Suprapubic skin (tissue), 4 donors: ENCODE results near the gene TGFBR3. TPM values are rescaled to one million over a fixed set of nuclear protein-coding genes. Genes with fewer than 3 reads are reported as not detected.

ENCODE experiments used
- DNase-seq, 2 donors: peaks; one replicate each; pipeline ENCODE4 v3.0.0-alpha.2; 2019; ENCODE audit warnings: low spot score in 2 of 2
- H3K27ac ChIP-seq: fragments of 200-600 bp; sonication (generic); one replicate; pipeline ENCODE4 v1.5.1; 2019
- H3K27me3 ChIP-seq: fragments of 200-600 bp; sonication (generic); one replicate; pipeline ENCODE4 v1.5.1; 2019
- H3K36me3 ChIP-seq: fragments of 200-600 bp; sonication (generic); one replicate; pipeline ENCODE4 v1.5.1; 2019
- H3K4me1 ChIP-seq: fragments of 200-600 bp; sonication (generic); one replicate; pipeline ENCODE4 v1.5.1; 2019
- H3K4me3 ChIP-seq: fragments of 200-600 bp; sonication (generic); one replicate; pipeline ENCODE4 v1.5.1; 2019; ENCODE audit warnings: mild to moderate bottlenecking
- H3K9me3 ChIP-seq: fragments of 200-600 bp; sonication (generic); one replicate; pipeline ENCODE4 v1.5.1; 2019
- CTCF ChIP-seq, 2 donors: fragments of 200-600 bp in 1 of 2; fragments of 450-650 bp in 1 of 2; sonication (generic) in 1 of 2; IDR thresholded peaks; one replicate each; pipeline ENCODE4 v1.5.1; 2016 to 2019; ENCODE audit warnings: antibody characterized with exemption in 2 of 2, mild to moderate bottlenecking in 1 of 2, moderate library complexity in 1 of 2
- EP300 ChIP-seq: sonication (generic); formaldehyde crosslinking; IDR thresholded peaks from one replicate; pipeline ENCODE4 v1.6.1; 2017; ENCODE audit warnings: antibody characterized with exemption
- POLR2A ChIP-seq, 2 donors: fragments of 450-650 bp; IDR thresholded peaks; one replicate each; pipeline ENCODE4 v1.6.1; 2017; ENCODE audit warnings: antibody characterized with exemption in 2 of 2, mild to moderate bottlenecking in 2 of 2, moderate library complexity in 2 of 2
- POLR2AphosphoS5 ChIP-seq, 3 donors: sonication (generic); formaldehyde crosslinking; IDR thresholded peaks; one replicate each; pipeline ENCODE4 v1.6.1; 2017; ENCODE audit warnings: antibody characterized with exemption in 3 of 3
- WGBS: methylation state at CpG from one replicate; pipeline ENCODE4 v1.1.5; 2018; 5-methylcytosine and 5-hydroxymethylcytosine counted together
- total RNA-seq, 4 donors: library from RNA; depleted of rRNA; stranded (reverse); fragments of >200 nt; gene quantifications; one replicate each; pipeline ENCODE4 v1.1.0, GENCODE V29; 2016

The TGFBR3 gene
- total RNA-seq, 4 donors from 2014 or later = 91.3 to 131 (median 114) TPM

DNA sequence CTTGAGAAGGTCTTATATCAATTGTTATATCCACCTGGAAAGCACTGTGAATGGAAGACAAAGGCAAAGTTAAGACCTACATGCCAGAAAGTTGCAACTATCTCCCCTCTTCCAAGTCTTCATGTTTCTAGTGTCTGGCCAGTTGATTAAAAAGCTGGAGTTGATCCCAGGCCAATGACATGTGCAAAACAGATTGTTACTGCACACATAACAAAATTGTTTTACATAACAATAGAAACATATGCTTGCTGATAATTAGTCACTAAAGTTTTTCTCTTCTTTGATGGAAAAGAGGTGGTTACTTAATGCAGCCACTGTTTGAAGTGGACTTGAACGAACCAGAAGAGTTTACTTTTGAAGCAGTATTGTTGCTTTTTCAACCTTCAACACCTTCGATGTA is 158.2 kb downstream of the TGFBR3 start:
- DNase-seq = no peak
- H3K4me3 ChIP-seq = no peak overlapping the region
- H3K27me3 ChIP-seq = no peaks in the 10 kb centered on the region
- H3K36me3 ChIP-seq = peaks cover 19% of the 10 kb centered on the region
- H3K9me3 ChIP-seq = no peaks in the 10 kb centered on the region
- no peak for TF ChIP-seq CTCF (IDR thresholded peaks at IDR 0.05)
- no peak for TF ChIP-seq POLR2A (IDR thresholded peaks at IDR 0.05)
- TF ChIP-seq EP300 = no peak
- no peak for TF ChIP-seq POLR2AphosphoS5 (IDR thresholded peaks at IDR 0.05)
- 75% methylated on average over 2 of the region's 2 CpGs for WGBS
- H3K4me1 ChIP-seq = peaks cover 55% of the 10 kb centered on the region
- H3K27ac ChIP-seq = no peak overlapping the region

GRCh38 chr1:91725989-91726721 is 159.8 kb downstream of the TGFBR3 start:
- Histone ChIP-seq H3K4me1 (peaks cover 39% of the 10 kb centered on the region), H3K27me3 (no peaks in the 10 kb centered on the region), H3K9me3 (no peaks in the 10 kb centered on the region), H3K36me3 (peaks cover 22% of the 10 kb centered on the region), H3K27ac (peak overlapping the region; percentile 78), H3K4me3 (no peak overlapping the region)
- no peak for TF ChIP-seq POLR2A (IDR thresholded peaks at IDR 0.05)
- peak; percentile 58 for TF ChIP-seq EP300
- TF ChIP-seq POLR2AphosphoS5 (IDR thresholded peaks at IDR 0.05) = peak in 2 of 3 donors; percentile 53 to 63
- TF ChIP-seq CTCF (IDR thresholded peaks at IDR 0.05) = no peak
- DNase-seq = no peak
- 35% methylated on average over 7 of the region's 7 CpGs for WGBS

DNA sequence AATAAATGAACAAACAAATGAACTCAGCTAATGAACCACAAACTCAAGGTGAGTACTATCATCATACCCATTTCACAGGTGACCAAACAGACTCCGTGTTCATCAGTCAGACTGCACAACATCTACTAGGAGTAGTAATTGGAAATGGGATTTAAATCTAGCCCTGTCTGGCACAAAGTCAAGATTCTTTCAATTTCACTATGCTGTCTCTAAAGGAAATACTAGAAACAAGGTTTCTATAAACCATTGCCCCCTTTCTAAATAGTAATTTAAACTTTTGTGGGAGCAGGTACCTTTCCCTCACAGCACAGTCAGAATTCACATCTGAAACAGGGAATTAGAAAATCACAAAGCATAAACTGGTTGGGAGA is 160.3 kb downstream of the TGFBR3 start:
- no peak for DNase-seq
- peaks cover 34% of the 10 kb centered on the region for H3K4me1 ChIP-seq

DNA sequence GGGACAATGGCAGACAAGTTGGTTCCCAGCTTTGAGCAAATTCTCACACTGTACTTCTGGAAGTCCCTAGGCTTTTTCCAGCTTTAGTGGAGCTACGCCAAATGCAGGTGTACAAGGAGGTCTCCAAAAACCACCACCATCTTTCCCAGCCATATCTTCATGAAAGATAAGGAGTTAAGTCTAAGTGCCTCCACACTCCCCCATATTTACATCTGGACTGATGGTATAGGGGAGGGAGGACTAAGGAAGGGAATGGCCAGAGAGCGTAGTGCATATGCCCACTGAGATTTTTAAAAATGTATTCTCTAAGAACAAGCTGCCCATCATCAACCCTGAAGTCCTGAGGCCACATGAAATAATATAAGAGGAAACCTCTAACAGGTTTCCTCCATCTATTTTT is 161.3 kb downstream of the TGFBR3 start:
- Histone ChIP-seq H3K27me3 (no peaks in the 10 kb centered on the region), H3K27ac (peak overlapping the region; percentile 78), H3K36me3 (peaks cover 33% of the 10 kb centered on the region), H3K4me1 (peaks cover 30% of the 10 kb centered on the region), H3K4me3 (no peak overlapping the region), H3K9me3 (no peaks in the 10 kb centered on the region)
- TF ChIP-seq POLR2AphosphoS5 (IDR thresholded peaks at IDR 0.05) (no peak), POLR2A (IDR thresholded peaks at IDR 0.05) (no peak), EP300 (no peak)
- DNase-seq = no peak
- 70% methylated on average over 2 of the region's 2 CpGs for WGBS

More for the DNA sequence above, 160.3 kb downstream of the TGFBR3 start:
- Histone ChIP-seq H3K27ac (peak overlapping the region; percentile 78), H3K4me3 (no peak overlapping the region), H3K27me3 (no peaks in the 10 kb centered on the region), H3K9me3 (no peaks in the 10 kb centered on the region), H3K36me3 (peaks cover 27% of the 10 kb centered on the region)
- 53% methylated on average over 1 of the region's 1 CpG for WGBS
- TF ChIP-seq POLR2A (IDR thresholded peaks at IDR 0.05) (no peak), EP300 (no peak), CTCF (IDR thresholded peaks at IDR 0.05) (no peak)

- Histone ChIP-seq H3K27ac (no peak overlapping the region), H3K27me3 (no peaks in the 10 kb centered on the region), H3K4me1 (peaks cover 30% of the 10 kb centered on the region), H3K4me3 (no peak overlapping the region), H3K9me3 (no peaks in the 10 kb centered on the region), H3K36me3 (peaks cover 33% of the 10 kb centered on the region)
- no peak for DNase-seq
- WGBS = 68% methylated on average over 1 of the region's 1 CpG
- no peak for TF ChIP-seq POLR2A (IDR thresholded peaks at IDR 0.05)
- no peak for TF ChIP-seq POLR2AphosphoS5 (IDR thresholded peaks at IDR 0.05)
- TF ChIP-seq CTCF (IDR thresholded peaks at IDR 0.05) = no peak
- no peak for TF ChIP-seq EP300
These were observed 161.7 kb downstream of the TGFBR3 start for GRCh38 chr1:91724231-91724630.
